Ramos (cell line): ENCODE results near the gene ERC2.

Experiments used
- in situ Hi-C: fragments of 300-500 bp; cut with MboI; formaldehyde crosslinking; loops from one replicate; pipeline ENCODE4 v1.14.3; 2022; ENCODE audit warnings: low sequenced_read_pairs; ENCODE audit not compliant: unreplicated experiment

Gene ERC2

DNA sequence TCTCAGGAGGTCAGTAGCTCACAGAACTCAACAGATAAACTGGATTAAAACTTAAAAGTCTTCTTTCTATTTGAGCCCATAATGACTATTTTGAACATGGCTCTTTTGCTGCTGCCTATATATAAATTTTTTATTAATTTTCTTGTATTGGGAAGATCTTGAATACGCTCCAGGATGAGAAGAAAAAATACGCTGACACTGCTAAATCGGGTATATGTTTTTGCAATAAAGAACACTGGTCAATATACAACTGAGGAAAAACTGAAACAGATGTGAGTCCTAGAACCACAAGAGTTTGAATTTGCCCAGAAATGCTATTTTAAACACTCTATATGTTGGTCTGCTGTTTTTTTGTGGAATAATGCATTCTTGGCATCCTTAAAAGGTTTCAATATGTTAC lies 1001.7 kb downstream of the ERC2 start:
- in situ Hi-C loops, result no loop called here

- in situ Hi-C loops, result no loop called here
Measured at GRCh38 chr3:55461896-55462295, 1006.4 kb downstream of the ERC2 start.

- in situ Hi-C loops, result no loop called here
Measured at GRCh38 chr3:55459838-55460237, 1008.4 kb downstream of the ERC2 start.
